DMS79 treated with DMSO at 0.1 percent for 48 hours (cell line): ENCODE measurements around the gene MBIP.

Source experiments
- DNase-seq: peaks from one replicate; lab custom pipeline; 2025; lab: John Stamatoyannopoulos, UW

The MBIP gene

GRCh38 chr14:36264595-36264994 lies 55.8 kb downstream of the MBIP start:
- DNase-seq: no peak

GRCh38 chr14:36264107-36264506 lies 56.3 kb downstream of the MBIP start:
- DNase-seq: no peak

- no peak for DNase-seq
Measured at GRCh38 chr14:36260970-36261640, 59.3 kb downstream of the MBIP start.

GRCh38 chr14:36258241-36258640 lies 62.2 kb downstream of the MBIP start:
- no peak for DNase-seq

GRCh38 chr14:36256126-36256801 lies 64.2 kb downstream of the MBIP start:
- DNase-seq: no peak

- no peak for DNase-seq
Measured at GRCh38 chr14:36254020-36254624, 66.3 kb downstream of the MBIP start.
